Liver (tissue), 9 donors: ENCODE data around the gene STPG1. TPM values are rescaled to one million over a fixed set of nuclear protein-coding genes. Genes with fewer than 3 reads are reported as not detected.

ENCODE experiments used
- DNase-seq: peaks from one replicate; pipeline ENCODE4 v3.0.0-alpha.2; 2017; ENCODE audit warnings: low spot score
- H3K27ac ChIP-seq, 2 donors: one replicate each; pipeline ENCODE4 v1.7.0; 2013; ENCODE audit warnings: inconsistent platforms in 2 of 2, low read length in 2 of 2, control low read depth in 1 of 2, low read depth in 1 of 2, mild to moderate bottlenecking in 1 of 2
- H3K27me3 ChIP-seq, 4 donors: one replicate each; pipeline versions ENCODE4 v1.6.1 to v1.7.0; 2013; ENCODE audit warnings: low read length in 3 of 4, inconsistent platforms in 1 of 4, mild to moderate bottlenecking in 1 of 4, moderate library complexity in 1 of 4; ENCODE audit not compliant: control insufficient read depth in 4 of 4, insufficient read depth in 4 of 4
- H3K36me3 ChIP-seq, 4 donors: one replicate each; pipeline versions ENCODE4 v1.6.1 to v1.7.0; 2013; ENCODE audit warnings: low read length in 3 of 4, mild to moderate bottlenecking in 3 of 4, low read depth in 1 of 4, moderate library complexity in 1 of 4; ENCODE audit not compliant: control insufficient read depth in 4 of 4, insufficient read depth in 3 of 4
- H3K4me1 ChIP-seq, 4 donors: one replicate each; pipeline versions ENCODE4 v1.6.1 to v1.7.0; 2013; ENCODE audit warnings: low read length in 3 of 4, mild to moderate bottlenecking in 3 of 4, moderate library complexity in 1 of 4; ENCODE audit not compliant: control insufficient read depth in 4 of 4, insufficient read depth in 4 of 4
- H3K4me3 ChIP-seq, 3 donors: one replicate each; pipeline versions ENCODE4 v1.6.1 to v1.7.0; 2013; ENCODE audit warnings: low read length in 3 of 3, control low read depth in 1 of 3, low read depth in 1 of 3, mild to moderate bottlenecking in 1 of 3
- H3K9ac ChIP-seq, 2 donors: one replicate each; pipeline ENCODE4 v1.7.0; 2013; ENCODE audit warnings: low read length in 2 of 2, mild to moderate bottlenecking in 2 of 2, moderate library complexity in 2 of 2, control low read depth in 1 of 2, low read depth in 1 of 2
- H3K9me3 ChIP-seq, 4 donors: one replicate each; pipeline versions ENCODE4 v1.6.1 to v1.7.0; 2013; ENCODE audit warnings: low read length in 3 of 4; ENCODE audit not compliant: control insufficient read depth in 4 of 4
- ATF3 ChIP-seq: IDR thresholded peaks from 2 replicates; pipeline ENCODE4 v1.6.1; 2016; ENCODE audit warnings: antibody characterized with exemption
- CTCF ChIP-seq: fragments of 150-350 bp; IDR thresholded peaks from 2 replicates; pipeline ENCODE4 v1.5.1; 2017; ENCODE audit warnings: improper control_type of control experiment, low read depth, low read length; ENCODE audit not compliant: missing input control
- EGR1 ChIP-seq, 2 donors: IDR thresholded peaks; 2 replicates each; pipeline ENCODE4 v1.6.1; 2016 to 2018; ENCODE audit warnings: antibody characterized with exemption in 2 of 2, low read depth in 2 of 2
- FOXA1 ChIP-seq: IDR thresholded peaks from 2 replicates; pipeline ENCODE4 v1.6.1; 2016; ENCODE audit warnings: antibody characterized with exemption
- FOXA2 ChIP-seq: IDR thresholded peaks from 2 replicates; pipeline ENCODE4 v1.6.1; 2016; ENCODE audit warnings: antibody characterized with exemption
- GABPA ChIP-seq, 2 donors: IDR thresholded peaks in 1 of 2; conservative IDR thresholded peaks in 1 of 2; 2 replicates each; pipeline ENCODE4 v1.6.1; 2016; ENCODE audit warnings: antibody characterized with exemption in 2 of 2, mild to moderate bottlenecking in 1 of 2, moderate library complexity in 1 of 2
- HNF4A ChIP-seq, 2 donors: conservative IDR thresholded peaks; 2 replicates each; pipeline ENCODE4 v1.6.1; 2016; ENCODE audit warnings: antibody characterized with exemption in 2 of 2, mild to moderate bottlenecking in 2 of 2
- HNF4G ChIP-seq: IDR thresholded peaks from 2 replicates; pipeline ENCODE4 v1.6.1; 2016; ENCODE audit warnings: antibody characterized with exemption
- JUND ChIP-seq, 2 donors: IDR thresholded peaks; 2 replicates each; pipeline ENCODE4 v1.6.1; 2016; ENCODE audit warnings: antibody characterized with exemption in 2 of 2
- MAX ChIP-seq: IDR thresholded peaks from 2 replicates; pipeline ENCODE4 v1.6.1; 2016; ENCODE audit warnings: antibody characterized with exemption
- NR2F2 ChIP-seq: IDR thresholded peaks from 2 replicates; pipeline ENCODE4 v1.6.1; 2016; ENCODE audit warnings: antibody characterized with exemption
- RAD21 ChIP-seq, 2 donors: IDR thresholded peaks; 2 replicates each; pipeline ENCODE4 v1.6.1; 2016; ENCODE audit warnings: antibody characterized with exemption in 2 of 2, mild to moderate bottlenecking in 2 of 2
- REST ChIP-seq: IDR thresholded peaks from 2 replicates; pipeline ENCODE4 v1.6.1; 2016; ENCODE audit warnings: antibody characterized with exemption, mild to moderate bottlenecking
- RXRA ChIP-seq, 2 donors: IDR thresholded peaks; 2 replicates each; pipeline ENCODE4 v1.6.1; 2017 to 2018; ENCODE audit warnings: antibody characterized with exemption in 2 of 2, mild to moderate bottlenecking in 1 of 2
- SP1 ChIP-seq: IDR thresholded peaks from 2 replicates; pipeline ENCODE4 v1.6.1; 2018; ENCODE audit warnings: antibody characterized with exemption, mild to moderate bottlenecking
- TAF1 ChIP-seq: conservative IDR thresholded peaks from 2 replicates; pipeline ENCODE4 v1.6.1; 2016; ENCODE audit warnings: antibody characterized with exemption, mild to moderate bottlenecking
- YY1 ChIP-seq: IDR thresholded peaks from 2 replicates; pipeline ENCODE4 v1.6.1; 2016; ENCODE audit warnings: antibody characterized with exemption, mild to moderate bottlenecking
- ZBTB33 ChIP-seq: IDR thresholded peaks from 2 replicates; pipeline ENCODE4 v1.6.1; 2016; ENCODE audit warnings: antibody characterized with exemption
- WGBS: extraction: QIAGEN DNeasy Blood & Tissue Kit; methylation state at CpG from one replicate; pipeline ENCODE4 v1.1.7; 2013; 5-methylcytosine and 5-hydroxymethylcytosine counted together
- polyA plus RNA-seq, 2 donors: library from polyadenylated mRNA; stranded (reverse) in 1 of 2; unstranded in 1 of 2; fragments of 200-250 nt in 1 of 2; fragments of >200 nt in 1 of 2; fragmentation: Nextera tagmentation in 1 of 2; extraction: Ambion mirVana in 1 of 2; gene quantifications; one replicate each; pipeline versions ENCODE4 v1.2.1 to v1.2.3, GENCODE V29; 2013 to 2015
- total RNA-seq, 2 donors: library from RNA; depleted of rRNA; stranded (reverse); fragments of >200 nt; gene quantifications; one replicate each; pipeline ENCODE4 v1.2.3, GENCODE V29; 2014
- donor health status: healthy.
- donor health status: healthy.
- donor health status: healthy.
- donor health status: healthy.
- donor health status: healthy.

The STPG1 gene
- total and polyA plus RNA-seq, 4 donors = 0.92 to 2.9 (median 1.0) TPM

GRCh38 chr1:24386931-24387330, 26.7 kb downstream of the STPG1 start:
- H3K27me3 ChIP-seq = no peaks in the 10 kb centered on the region
- no peak overlapping the region for H3K27ac ChIP-seq
- TF ChIP-seq NR2F2 (no peak), EGR1 (IDR thresholded peaks at IDR 0.05; ENCODE audit: low read depth in 2 of 2) (no peak), HNF4G (no peak), ATF3 (no peak), CTCF (no peak), FOXA2 (no peak)
- WGBS = 89% methylated on average over 11 of the region's 11 CpGs
- peaks cover 2 to 38% (median 36%) of the 10 kb centered on the region in 4 donors for H3K4me1 ChIP-seq
- H3K4me3 ChIP-seq = no peak overlapping the region
- H3K36me3 ChIP-seq = no peaks in the 10 kb centered on the region
- no peak overlapping the region for H3K9ac ChIP-seq
- H3K9me3 ChIP-seq = no peaks in the 10 kb centered on the region
- DNase-seq = no peak

- TF ChIP-seq ZBTB33 (no peak), FOXA1 (no peak), EGR1 (IDR thresholded peaks at IDR 0.05; ENCODE audit: low read depth in 2 of 2) (no peak), GABPA (IDR thresholded peaks at IDR 0.05 in 1 of 2, conservative IDR thresholded peaks at IDR 0.05 in 1 of 2) (no peak), TAF1 (no peak), SP1 (no peak), RXRA (IDR thresholded peaks at IDR 0.05) (no peak), YY1 (no peak), CTCF (no peak), MAX (no peak), RAD21 (IDR thresholded peaks at IDR 0.05) (no peak), ATF3 (no peak), HNF4G (no peak), JUND (IDR thresholded peaks at IDR 0.05) (no peak), FOXA2 (no peak), HNF4A (conservative IDR thresholded peaks at IDR 0.05) (no peak), NR2F2 (no peak), REST (no peak)
- Histone ChIP-seq H3K9me3 (no peaks in the 10 kb centered on the region), H3K27me3 (no peaks in the 10 kb centered on the region), H3K36me3 (no peaks in the 10 kb centered on the region), H3K4me1 (peaks cover 2 to 34% (median 32%) of the 10 kb centered on the region in 4 donors), H3K9ac (no peak overlapping the region), H3K27ac (no peak overlapping the region), H3K4me3 (no peak overlapping the region)
- 94% methylated on average over 9 of the region's 9 CpGs for WGBS
- DNase-seq = no peak
Observed at GRCh38 chr1:24386241-24386640, 27.3 kb downstream of the STPG1 start.
